GM12878 (cell line): Measurements from ENCODE around the gene HIF1AN.

Experiments used
- CTCF ChIP-seq, 3 experiments: IDR thresholded peaks in 2 of 3; conservative IDR thresholded peaks in 1 of 3; 2 replicates each; pipeline ENCODE4 v1.5.1; 2011; ENCODE audit warnings: low read depth in 3 of 3, low read length in 3 of 3, mild to moderate bottlenecking in 3 of 3, control low read depth in 2 of 3, moderate library complexity in 2 of 3, inconsistent platforms in 1 of 3, mixed read lengths in 1 of 3; ENCODE audit not compliant: control insufficient read depth in 2 of 3, insufficient read depth in 1 of 3; ENCODE audit errors: extremely low read depth in 1 of 3
- EP300 ChIP-seq, 2 experiments: fragments of 150-350 bp in 1 of 2; IDR thresholded peaks; 2 replicates each; pipeline ENCODE4 v1.6.1; 2011 to 2012; ENCODE audit warnings: low read depth in 2 of 2, low read length in 2 of 2, borderline replicate concordance in 1 of 2, improper control_type of control experiment in 1 of 2, inconsistent platforms in 1 of 2; ENCODE audit not compliant: control insufficient read depth in 1 of 2
- HDAC2 ChIP-seq: fragments of 200-600 bp; sonication (generic); IDR thresholded peaks from 2 replicates; pipeline ENCODE4 v1.6.1; 2017
- POLR2A ChIP-seq: IDR thresholded peaks from 2 replicates; pipeline ENCODE4 v1.6.1; 2011; ENCODE audit warnings: low read depth, mild to moderate bottlenecking, low read length
- TF ChIP-seq, protein P1 (sequence below): IDR thresholded peaks from 2 replicates; pipeline ENCODE4 v1.6.1; 2012; ENCODE audit warnings: mild to moderate bottlenecking, low read depth, low read length

DNA sequence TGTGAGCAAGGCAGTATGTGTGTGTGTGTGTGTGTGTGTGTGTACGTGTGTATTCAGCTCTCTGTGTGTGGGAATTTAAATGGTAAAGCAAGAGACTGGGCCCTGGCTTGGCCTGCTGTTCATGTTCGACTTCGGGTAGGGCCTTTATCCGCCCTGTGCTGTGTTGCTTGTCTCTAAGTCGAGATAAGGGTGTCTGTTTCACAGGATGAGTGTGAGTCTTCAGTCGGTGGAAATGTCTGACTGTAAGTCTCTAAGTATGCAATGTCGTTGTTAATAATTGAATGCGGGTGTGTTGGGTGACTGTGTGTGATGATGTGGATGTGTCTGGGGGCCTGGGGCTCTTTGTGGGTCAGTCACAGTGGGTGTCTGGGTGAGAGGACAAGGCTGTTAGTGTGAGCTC, 34.8 kb downstream of the HIF1AN start:
- no peak for TF ChIP-seq POLR2A
- no peak for TF ChIP-seq CTCF (IDR thresholded peaks at IDR 0.05 in 2 of 3, conservative IDR thresholded peaks at IDR 0.05 in 1 of 3; ENCODE audit: control insufficient read depth in 2 of 3, extremely low read depth in 1 of 3, insufficient read depth in 1 of 3, low read depth in 3 of 3, low read length in 3 of 3)
- TF ChIP-seq EP300 (IDR thresholded peaks at IDR 0.05; ENCODE audit: borderline replicate concordance in 1 of 2, control insufficient read depth in 1 of 2, low read depth in 2 of 2, low read length in 2 of 2) = no peak
- TF ChIP-seq HDAC2 = no peak
- TF ChIP-seq, protein P1, sequence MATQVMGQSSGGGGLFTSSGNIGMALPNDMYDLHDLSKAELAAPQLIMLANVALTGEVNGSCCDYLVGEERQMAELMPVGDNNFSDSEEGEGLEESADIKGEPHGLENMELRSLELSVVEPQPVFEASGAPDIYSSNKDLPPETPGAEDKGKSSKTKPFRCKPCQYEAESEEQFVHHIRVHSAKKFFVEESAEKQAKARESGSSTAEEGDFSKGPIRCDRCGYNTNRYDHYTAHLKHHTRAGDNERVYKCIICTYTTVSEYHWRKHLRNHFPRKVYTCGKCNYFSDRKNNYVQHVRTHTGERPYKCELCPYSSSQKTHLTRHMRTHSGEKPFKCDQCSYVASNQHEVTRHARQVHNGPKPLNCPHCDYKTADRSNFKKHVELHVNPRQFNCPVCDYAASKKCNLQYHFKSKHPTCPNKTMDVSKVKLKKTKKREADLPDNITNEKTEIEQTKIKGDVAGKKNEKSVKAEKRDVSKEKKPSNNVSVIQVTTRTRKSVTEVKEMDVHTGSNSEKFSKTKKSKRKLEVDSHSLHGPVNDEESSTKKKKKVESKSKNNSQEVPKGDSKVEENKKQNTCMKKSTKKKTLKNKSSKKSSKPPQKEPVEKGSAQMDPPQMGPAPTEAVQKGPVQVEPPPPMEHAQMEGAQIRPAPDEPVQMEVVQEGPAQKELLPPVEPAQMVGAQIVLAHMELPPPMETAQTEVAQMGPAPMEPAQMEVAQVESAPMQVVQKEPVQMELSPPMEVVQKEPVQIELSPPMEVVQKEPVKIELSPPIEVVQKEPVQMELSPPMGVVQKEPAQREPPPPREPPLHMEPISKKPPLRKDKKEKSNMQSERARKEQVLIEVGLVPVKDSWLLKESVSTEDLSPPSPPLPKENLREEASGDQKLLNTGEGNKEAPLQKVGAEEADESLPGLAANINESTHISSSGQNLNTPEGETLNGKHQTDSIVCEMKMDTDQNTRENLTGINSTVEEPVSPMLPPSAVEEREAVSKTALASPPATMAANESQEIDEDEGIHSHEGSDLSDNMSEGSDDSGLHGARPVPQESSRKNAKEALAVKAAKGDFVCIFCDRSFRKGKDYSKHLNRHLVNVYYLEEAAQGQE = no peak
